HG03575 (cell line): Measurements from ENCODE around the gene SLC25A24.
"Not testable (repeated sequence)": the region's sequence is repeated elsewhere in the genome, so short reads cannot be mapped to it uniquely, and the experiment has no call there.

Source experiments
- ATAC-seq: cut with Tn5 transposase; IDR thresholded peaks from one replicate; pipeline ENCODE4 v1.9.1; 2021; ENCODE audit not compliant: unreplicated experiment, insufficient number of reproducible peaks, low FRiP score; ENCODE audit errors: extremely low read depth

Gene SLC25A24

DNA sequence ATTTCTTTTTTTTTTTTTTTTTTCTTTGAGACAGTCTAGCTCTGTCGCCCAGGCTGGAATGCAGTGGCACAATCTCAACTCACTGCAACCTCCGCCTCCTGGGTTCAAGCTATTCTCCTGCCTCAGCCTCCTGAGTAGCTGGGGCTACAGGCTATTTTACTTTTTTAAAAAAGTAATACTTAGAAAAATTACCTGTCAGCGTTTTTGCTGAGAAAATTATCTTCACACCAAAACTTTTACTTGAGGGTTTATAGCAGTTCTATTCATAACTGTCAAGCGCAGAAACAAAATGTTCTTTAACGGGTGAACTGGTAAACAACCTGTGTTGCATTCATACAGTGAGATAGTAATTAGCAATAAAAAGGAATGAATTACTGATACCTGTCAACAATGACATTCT is 1.5 kb upstream of the SLC25A24 start:
- no peak for ATAC-seq

DNA sequence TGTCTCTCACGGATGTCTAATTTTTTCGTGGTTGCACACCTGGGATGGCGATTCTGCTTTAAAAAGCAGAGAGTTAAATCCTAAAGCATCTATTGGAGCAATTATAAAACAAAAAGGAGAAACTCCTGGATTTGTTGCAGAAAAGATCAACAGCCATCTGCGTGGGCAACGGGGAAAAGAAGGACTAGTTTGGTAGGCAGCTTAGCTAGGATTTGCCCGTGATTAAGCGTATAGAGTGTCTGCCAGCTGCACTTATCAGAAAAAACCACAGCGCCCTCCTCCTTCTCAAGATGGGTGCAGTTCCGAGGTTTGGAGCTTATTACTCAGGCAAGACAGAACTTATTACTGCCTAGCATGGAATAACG is 526 bp upstream of the SLC25A24 start:
- no peak for ATAC-seq

DNA sequence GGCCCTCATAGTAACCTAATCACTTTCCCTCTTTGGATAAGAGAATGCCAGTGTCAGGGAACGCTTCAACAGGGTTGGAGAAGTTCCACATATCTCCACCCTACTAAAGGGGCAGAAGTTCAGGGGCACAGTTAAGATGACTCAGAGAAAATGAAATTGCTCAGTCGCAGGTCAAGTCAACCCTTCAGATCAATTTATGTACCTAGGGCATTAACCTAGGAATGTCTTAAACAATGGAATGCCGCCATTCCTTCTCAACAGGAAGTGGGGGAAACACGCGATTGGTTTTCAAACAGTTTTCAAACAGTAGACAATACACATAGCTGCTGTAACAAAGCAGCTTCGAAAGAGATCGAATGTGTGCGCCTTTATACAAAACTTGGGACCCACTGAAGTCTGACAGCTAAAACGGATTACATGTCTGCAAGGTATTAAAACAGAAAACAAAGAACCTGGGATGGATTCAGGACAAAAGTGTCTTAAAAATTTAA is 897 bp downstream of the SLC25A24 start:
- no peak for ATAC-seq

DNA sequence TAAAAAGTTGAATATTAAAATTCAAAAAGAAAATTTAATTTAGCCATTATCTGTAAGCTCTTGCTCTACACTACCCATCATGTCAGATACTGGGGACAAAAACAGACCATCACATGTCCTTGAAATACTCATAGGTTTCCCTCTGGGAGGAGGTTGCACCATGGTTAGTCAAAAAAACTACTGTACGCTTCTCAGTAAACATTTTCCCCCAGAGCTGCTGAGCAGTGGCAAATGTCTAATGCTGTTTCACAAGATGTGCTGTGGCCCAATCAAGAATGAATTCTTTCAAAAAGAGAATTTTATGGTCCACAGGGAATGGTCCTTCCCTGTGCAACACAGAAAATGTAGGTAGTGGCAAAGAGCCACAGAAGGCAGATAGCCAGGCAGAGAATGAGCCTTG is 6.1 kb downstream of the SLC25A24 start:
- ATAC-seq = no peak

DNA sequence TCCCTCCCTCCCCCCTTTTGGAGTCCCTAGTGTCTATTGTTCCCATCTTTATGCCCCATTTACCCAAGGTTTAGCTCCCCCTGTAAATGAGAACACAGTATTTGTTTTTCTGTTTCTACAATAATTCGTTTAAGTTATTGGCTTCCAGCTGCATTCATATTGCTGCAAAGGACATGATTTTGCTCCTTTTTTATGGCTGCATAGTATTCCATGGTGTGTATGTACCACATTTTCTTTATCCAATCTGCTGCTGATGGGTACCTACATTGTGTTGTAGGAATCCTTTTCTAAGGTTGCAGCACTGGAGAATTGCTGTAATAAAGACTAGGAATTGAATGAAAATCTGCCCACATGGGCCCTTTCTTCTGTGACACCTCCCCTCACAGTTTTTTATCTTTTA is 6.8 kb downstream of the SLC25A24 start:
- ATAC-seq = no peak

DNA sequence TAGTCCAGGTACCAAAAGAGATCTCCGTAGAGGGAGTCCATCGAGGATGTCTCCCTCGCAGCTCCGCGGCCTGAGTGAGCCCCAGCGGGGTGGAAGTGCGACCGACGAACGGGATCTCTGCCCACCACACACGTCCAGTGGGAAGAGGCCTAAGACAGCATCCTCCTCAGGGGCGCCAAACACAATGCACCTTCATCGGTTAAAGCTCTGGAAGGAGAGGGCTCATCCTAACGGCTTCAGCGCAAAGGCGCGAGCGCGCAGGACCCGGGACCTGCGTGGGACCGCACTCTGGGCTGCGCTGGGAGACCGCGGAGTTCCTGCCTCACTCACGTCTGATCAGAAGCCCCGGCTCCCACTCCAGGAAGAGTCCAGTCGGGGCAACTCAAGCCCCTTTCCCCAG is 7.6 kb downstream of the SLC25A24 start:
- ATAC-seq = no peak

DNA sequence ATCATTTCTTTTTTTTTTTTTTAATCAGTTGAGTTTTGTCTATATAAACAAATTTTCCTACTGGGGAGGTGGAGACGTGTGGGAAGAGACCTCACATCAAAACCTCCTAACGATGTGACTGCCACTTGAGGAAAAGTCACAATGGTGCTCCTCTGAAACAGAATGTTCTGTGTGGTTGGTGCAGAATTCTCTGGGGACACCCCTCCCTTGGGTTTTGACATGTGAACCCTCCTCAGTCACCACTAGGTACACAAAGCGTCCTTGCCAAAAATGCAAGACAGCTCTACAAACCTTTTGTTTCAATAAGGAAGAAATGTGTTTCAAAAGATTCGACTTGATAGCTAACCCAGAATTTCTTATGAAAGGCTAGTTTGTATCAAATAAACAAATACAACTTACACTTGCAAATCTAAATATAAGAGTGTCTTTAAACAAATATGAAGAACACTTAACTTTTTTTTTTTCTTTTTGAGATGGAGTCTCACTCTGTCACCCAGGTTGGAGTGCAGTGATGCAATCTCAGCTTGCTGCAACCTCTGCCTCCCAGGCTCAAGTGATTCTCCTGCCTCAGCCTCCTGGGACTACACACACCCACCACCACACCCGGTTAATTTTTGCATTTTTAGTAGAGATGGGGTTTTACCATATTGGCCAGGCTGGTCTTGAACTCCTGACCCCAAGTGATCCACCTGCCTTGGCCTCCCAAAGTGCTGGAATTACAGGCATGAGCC is 9.3 kb downstream of the SLC25A24 start:
- no peak for ATAC-seq

DNA sequence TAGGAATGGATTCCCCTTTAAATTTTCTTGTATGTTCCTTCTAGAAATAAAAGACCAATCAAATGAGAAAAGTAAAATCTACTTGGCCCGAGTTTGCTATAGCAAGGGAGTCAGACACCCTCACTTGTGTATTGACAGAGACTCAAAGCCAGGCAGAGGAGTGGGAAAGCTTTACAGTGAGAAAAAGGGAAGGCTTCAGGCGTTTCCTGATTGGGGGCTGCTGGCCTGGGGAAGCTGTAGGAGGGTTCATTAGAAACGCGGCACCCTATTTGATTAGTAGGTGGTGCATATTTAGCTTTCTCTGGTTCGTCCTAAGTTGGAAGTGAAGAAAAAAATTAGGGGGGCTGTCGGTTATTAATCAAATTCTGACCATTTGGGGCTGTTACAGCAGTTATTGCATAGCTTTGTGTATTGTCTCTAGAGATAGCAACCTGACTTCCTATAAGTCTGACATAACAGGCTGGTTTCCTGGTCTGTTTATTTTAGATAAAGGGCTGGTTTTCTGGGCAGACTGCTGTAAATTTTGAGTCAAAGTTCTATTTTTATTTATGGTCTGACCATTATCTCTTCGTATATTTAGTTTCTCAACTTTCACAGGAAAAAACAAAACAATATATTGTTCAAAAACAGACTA is 10.0 kb downstream of the SLC25A24 start:
- no peak for ATAC-seq

DNA sequence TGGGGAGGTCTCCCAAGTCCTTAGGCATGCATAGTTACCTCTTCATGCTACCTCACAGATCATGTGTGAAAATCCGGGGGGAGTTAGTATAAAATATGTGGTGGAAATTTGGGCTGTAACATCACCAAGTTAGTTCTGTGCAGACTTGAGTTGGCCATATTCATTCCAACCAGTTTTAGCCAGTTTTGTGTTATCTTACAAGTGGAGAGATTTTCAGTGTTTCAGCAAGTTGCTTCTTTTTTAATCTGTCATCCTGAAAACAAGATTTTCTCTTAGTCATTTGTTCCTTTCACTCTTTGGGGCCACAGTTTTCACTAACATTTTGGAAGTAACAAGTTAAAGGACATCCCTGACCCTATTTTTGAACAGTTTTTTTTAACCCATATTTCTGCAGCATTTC is 11.3 kb downstream of the SLC25A24 start:
- ATAC-seq = no peak

DNA sequence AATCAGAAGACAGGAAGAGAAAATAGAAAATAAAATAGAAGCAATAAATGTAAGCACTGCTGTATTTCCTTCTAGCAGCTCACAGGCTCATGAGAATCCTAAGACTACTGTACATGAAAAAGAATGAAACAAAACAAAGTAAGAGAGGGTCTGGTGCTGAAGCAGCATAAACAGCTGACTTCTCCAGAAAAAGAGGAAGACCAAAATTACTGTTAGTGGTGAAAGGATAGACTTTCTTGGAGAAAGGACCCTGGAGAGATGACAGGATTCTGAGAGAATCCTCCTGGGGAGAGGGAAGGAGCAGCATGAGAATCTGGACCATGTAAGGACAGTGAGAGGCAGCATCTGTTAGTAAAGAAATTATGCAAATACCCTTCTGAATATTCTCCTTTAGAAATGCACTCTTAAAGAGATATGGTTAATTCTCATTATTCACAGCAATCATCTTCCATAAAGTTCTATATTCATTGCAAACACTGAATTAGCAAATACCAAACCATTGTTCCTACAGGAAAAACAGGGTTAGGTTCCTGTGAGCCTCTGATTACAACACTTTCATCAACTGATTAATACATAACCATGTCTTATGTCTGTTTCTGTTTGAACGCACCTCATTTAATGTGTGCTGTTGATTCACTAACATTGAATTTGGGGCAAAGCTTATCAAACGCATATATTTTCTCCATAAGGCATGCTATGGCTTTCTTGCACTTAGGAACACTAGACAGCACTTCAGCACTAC is 17.0 kb downstream of the SLC25A24 start:
- no peak for ATAC-seq

DNA sequence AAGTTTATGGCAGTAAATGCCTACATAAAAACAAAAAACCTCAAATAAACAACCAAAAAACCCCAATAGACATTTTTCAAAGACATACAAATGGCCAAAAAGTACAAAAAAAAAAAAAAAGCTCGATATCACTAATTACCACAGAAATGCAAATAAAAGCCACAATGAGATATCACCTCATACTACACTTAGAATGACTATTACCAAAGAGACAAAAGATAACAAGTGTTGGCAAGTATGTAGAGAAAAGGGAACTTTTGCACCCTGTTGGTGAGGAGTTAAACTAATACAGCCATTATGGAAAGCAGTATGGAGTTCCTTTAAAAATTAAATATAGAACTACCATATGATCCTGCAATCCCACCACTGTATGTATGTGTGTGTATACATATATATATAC is 21.1 kb downstream of the SLC25A24 start:
- no peak for ATAC-seq

DNA sequence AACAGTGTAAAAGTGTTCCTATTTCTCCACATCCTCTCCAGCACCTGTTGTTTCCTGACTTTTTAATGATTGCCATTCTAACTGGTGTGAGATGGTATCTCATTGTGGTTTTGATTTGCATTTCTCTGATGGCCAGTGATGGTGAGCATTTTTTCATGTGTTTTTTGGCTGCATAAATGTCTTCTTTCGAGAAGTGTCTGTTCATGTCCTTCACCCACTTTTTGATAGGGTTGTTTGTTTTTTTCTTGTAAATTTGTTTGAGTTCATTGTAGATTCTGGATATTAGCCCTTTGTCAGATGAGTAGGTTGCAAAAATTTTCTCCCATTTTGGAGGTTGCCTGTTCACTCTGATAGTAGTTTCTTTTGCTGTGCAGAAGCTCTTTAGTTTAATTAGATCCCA is 37.7 kb downstream of the SLC25A24 start:
- ATAC-seq = not testable (repeated sequence)

DNA sequence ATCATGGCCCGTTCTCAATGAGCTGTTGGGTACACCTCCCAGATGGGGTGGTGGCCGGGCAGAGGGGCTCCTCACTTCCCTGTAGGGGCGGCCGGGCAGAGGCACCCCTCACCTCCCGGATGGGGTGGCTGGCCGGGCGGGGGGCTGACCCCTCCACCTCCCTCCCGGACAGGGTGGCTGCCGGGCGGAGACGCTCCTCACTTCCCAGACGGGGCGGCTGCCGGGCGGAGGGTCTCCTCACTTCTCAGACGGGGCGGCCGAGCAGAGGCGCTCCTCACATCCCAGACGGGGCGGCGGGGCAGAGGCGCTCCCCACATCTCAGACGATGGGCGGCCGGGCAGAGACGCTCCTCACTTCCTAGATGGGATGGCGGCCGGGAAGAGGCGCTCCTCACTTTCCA is 40.2 kb downstream of the SLC25A24 start:
- ATAC-seq = not testable (repeated sequence)

DNA sequence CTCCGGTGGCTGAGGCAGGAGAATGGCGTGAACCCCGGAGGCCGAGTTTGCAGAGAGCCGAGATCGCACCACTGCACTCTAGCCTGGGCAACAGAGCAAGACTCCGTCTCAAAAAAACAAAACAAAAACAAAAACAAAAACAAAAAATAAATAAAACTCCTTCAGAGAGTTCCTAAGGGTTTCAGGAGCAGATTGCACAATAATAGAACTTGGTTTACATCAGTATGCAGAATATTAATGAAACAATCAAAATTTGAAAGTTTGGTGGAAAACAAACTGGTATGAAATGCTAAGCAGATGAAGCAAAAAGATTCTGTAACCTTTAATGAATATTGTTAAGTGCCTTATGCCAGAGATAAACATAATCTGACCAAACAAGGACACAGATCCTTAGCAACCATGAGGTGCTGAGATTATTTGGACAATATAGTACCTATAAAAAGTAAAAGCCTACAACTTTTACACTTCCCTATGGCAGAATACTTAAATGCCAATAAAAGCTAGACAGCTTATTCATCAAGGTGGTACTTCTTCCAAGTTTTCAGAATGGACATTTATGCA is 41.2 kb downstream of the SLC25A24 start:
- no peak for ATAC-seq

DNA sequence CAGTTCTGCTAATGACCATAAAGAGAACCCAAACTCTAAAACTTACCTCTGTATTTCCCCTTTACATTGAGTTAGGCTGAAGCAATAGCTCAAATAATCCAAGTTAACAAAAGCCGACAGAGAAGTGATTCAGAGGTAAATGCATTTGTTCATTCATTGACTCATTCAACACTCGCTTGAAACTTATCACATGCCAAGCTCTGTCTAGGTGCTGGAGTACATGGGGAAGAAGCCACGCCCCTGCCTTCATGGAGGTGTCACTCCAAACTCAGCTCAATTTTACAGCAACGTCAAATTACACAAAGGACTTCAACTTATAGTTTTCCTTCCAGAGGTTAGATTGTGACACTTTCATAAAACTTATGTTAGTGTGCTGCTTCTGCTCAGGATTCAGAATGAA is 45.8 kb downstream of the SLC25A24 start:
- no peak for ATAC-seq

DNA sequence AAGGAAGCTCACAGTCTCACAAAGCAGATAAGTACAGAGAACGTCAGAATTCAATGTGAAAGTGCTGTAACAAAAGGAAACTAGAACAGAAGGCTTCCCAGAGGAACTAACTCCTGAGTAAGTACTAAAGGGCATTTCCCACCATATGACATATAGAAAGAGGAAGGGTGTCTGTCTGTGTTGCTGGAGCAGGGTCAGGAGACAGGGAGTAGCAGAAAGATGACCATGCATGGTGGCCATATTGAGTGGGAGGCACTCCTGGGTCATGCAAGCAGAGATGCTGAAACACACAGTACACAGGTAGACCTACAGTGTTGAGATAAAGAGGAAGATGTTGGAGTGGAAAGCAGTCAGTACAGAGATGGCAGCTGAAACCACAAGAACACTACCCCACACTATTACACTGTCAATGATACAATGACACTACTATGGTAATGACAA is 47.3 kb downstream of the SLC25A24 start:
- no peak for ATAC-seq

DNA sequence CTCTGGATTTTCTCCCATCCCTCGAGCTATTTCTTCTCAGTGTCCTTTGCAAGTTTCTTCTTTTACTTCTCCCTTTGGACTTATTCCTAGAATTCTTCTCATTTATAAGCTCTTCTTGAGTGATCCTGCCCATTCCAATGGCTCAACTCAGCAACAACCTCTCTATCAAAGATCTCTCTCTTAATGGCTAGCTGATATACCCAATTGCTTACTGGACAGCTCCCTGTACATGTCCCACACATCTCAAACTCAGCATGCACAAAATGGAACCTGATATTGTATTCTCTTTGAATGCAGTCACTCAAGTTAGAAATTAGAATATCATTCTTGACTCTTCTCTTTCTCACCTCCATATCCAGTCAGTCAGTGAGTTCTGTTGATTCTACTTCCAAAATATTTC is 48.6 kb downstream of the SLC25A24 start:
- no peak for ATAC-seq

DNA sequence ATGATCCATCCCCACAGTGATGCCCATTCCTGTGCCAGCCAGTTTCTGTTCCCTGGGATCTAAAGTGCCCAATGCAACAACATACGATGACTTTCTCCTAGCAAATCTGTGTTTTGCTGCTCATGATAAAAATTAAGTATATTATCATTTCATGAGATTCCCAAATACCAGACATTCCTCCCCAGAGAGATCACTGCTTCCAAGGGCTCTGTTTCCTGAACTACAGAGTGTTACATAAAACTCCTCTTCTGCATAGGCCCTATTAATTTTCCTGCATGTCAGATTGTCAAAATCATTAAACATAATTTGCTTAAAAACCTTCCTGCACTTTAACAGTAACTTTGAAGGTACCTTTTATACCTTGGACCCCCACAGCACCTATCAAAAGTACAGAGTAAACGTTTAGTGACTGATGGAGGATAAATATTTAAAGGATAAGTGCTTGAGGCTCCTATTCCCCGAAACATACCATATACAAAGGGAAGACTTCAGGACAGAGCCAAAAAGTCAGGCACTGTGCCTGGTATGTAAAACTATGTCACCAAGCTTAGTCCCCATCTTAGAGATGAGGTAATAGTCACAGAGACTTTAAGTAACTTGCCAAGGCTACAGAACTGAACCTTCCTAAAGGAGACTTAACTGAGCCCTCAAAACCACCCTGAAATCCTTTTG is 50.2 kb downstream of the SLC25A24 start:
- no peak for ATAC-seq

DNA sequence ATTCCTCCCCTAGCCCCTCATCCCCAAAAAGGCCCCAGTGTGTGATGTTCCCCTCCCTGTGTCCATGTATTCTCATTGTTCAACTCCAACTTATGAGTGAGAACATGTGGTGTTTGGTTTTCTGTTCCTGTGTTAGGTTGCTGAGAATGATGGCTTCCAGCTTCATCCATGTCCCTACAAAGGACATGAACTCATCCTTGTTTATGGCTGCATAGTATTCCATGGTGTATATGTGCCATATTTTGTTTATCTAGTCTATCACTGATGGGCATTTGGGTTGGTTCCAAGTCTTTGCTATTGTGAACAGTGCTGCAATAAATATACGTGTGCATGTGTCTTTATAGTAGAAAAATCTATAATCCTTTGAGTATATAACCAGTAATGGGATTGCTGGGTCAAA is 55.6 kb downstream of the SLC25A24 start:
- ATAC-seq = not testable (repeated sequence)
